H1 (cell line): ENCODE results near the gene TNIK. TPM values are rescaled to one million over a fixed set of nuclear protein-coding genes. Genes with fewer than 3 reads are reported as not detected.

Experiments used
- CTCF ChIA-PET: fragments of 300-600 bp; sonication (Branson Sonifier 250); formaldehyde crosslinking; loops from one replicate; lab custom pipeline; 2021; ENCODE audit not compliant: partially characterized antibody; lab: Charles Lee
- POLR2A ChIA-PET: fragments of 300-600 bp; sonication (Branson Sonifier 250); formaldehyde crosslinking; loops from one replicate; lab custom pipeline; 2021; ENCODE audit warnings: inconsistent platforms; ENCODE audit not compliant: partially characterized antibody; lab: Charles Lee
- DNase-seq, 2 experiments: peaks; one replicate each; pipeline versions ENCODE4 v3.0.0 to v3.0.0-alpha.2; 2010 to 2022; ENCODE audit warnings: low spot score in 2 of 2, low read depth in 1 of 2, mixed read lengths in 1 of 2
- FAIRE-seq: peaks from 2 replicates; lab custom pipeline; 2011; peaks lifted over from hg19 to GRCh38; lab: Jason Lieb, UNC
- H2AFZ ChIP-seq: 2 replicates; pipeline ENCODE4 v1.8.1; 2012; ENCODE audit warnings: low read length, inconsistent platforms
- H2AK5ac ChIP-seq: 2 replicates; pipeline ENCODE4 v1.6.1; 2013; ENCODE audit warnings: low read depth, low read length
- H2BK120ac ChIP-seq: replicated peaks from 2 replicates; pipeline ENCODE3; 2013; ENCODE audit warnings: low read depth, low read length, inconsistent platforms
- H2BK12ac ChIP-seq: 2 replicates; pipeline ENCODE4 v1.6.1; 2013; ENCODE audit warnings: low read depth, low read length
- H2BK15ac ChIP-seq: 2 replicates; pipeline ENCODE4 v1.6.1; 2013; ENCODE audit warnings: low read length
- H2BK20ac ChIP-seq: 2 replicates; pipeline ENCODE4 v1.6.1; 2013; ENCODE audit warnings: low read length
- H2BK5ac ChIP-seq: 2 replicates; pipeline ENCODE4 v1.6.1; 2013; ENCODE audit warnings: low read depth, low read length
- H3K14ac ChIP-seq: 2 replicates; pipeline ENCODE4 v1.6.1; 2013; ENCODE audit warnings: inconsistent platforms; ENCODE audit not compliant: insufficient read length
- H3K18ac ChIP-seq: 2 replicates; pipeline ENCODE4 v1.6.1; 2013; ENCODE audit warnings: low read length; ENCODE audit errors: extremely low read depth
- H3K23ac ChIP-seq: 2 replicates; pipeline ENCODE4 v1.6.1; 2013; ENCODE audit warnings: inconsistent platforms; ENCODE audit not compliant: insufficient read length
- H3K23me2 ChIP-seq: 2 replicates; pipeline ENCODE4 v1.6.1; 2013; ENCODE audit warnings: low read depth, low read length
- H3K27ac ChIP-seq: 2 replicates; pipeline ENCODE4 v1.6.1; 2011; ENCODE audit warnings: low read depth, low read length, inconsistent platforms
- H3K27me3 ChIP-seq, 4 experiments: replicated peaks in 1 of 4; 1 replicate in 1 of 4; 2 replicates in 3 of 4; pipeline versions ENCODE4 v1.6.1 to v1.8.1; 2011 to 2013; ENCODE audit warnings: low read length in 3 of 4, mild to moderate bottlenecking in 3 of 4, inconsistent platforms in 2 of 4, mixed read lengths in 2 of 4, moderate library complexity in 1 of 4; ENCODE audit not compliant: control insufficient read depth in 3 of 4, insufficient read depth in 3 of 4; ENCODE audit errors: extremely low read depth in 1 of 4
- H3K36me3 ChIP-seq, 4 experiments: 2 replicates each; pipeline versions ENCODE4 v1.6.1 to v1.8.1; 2011 to 2013; ENCODE audit warnings: mild to moderate bottlenecking in 4 of 4, low read length in 3 of 4, moderate library complexity in 2 of 4, control low read depth in 1 of 4, inconsistent platforms in 1 of 4; ENCODE audit not compliant: insufficient read depth in 4 of 4, control insufficient read depth in 2 of 4
- H3K4ac ChIP-seq: replicated peaks from 2 replicates; pipeline ENCODE3; 2013; ENCODE audit warnings: low read length, low read depth, mixed read lengths, inconsistent platforms; ENCODE audit not compliant: insufficient read length
- H3K4me1 ChIP-seq, 4 experiments: replicated peaks in 1 of 4; 1 replicate in 1 of 4; 2 replicates in 3 of 4; pipeline versions ENCODE4 v1.6.1 to v1.8.1; 2011 to 2013; ENCODE audit warnings: low read length in 3 of 4, inconsistent platforms in 2 of 4, mixed read lengths in 1 of 4; ENCODE audit not compliant: insufficient read depth in 4 of 4, control insufficient read depth in 3 of 4
- H3K4me2 ChIP-seq, 2 experiments: 2 replicates each; pipeline versions ENCODE4 v1.6.1 to v1.8.1; 2011 to 2013; ENCODE audit warnings: low read depth in 2 of 2, low read length in 2 of 2, control low read depth in 1 of 2, inconsistent platforms in 1 of 2, mild to moderate bottlenecking in 1 of 2; ENCODE audit not compliant: insufficient read depth in 1 of 2
- H3K4me3 ChIP-seq, 4 experiments: fragments of 200-600, 300-600 bp in 1 of 4; sonication (generic), shearing (Covaris generic), sonication (Bioruptor Twin) in 1 of 4; 2 replicates each; pipeline versions ENCODE4 v1.5.1 to v1.8.1; 2011 to 2016; ENCODE audit warnings: low read length in 4 of 4, low read depth in 3 of 4, control low read depth in 2 of 4, inconsistent platforms in 2 of 4, mild to moderate bottlenecking in 2 of 4, mixed read lengths in 1 of 4, moderate library complexity in 1 of 4; ENCODE audit not compliant: insufficient read depth in 2 of 4; ENCODE audit errors: extremely low read depth in 1 of 4
- H3K56ac ChIP-seq: replicated peaks from 2 replicates; pipeline ENCODE3; 2013; ENCODE audit warnings: low read depth, mild to moderate bottlenecking, mixed read lengths, low read length, inconsistent platforms; ENCODE audit not compliant: insufficient read length
- H3K79me1 ChIP-seq: 2 replicates; pipeline ENCODE4 v1.6.1; 2013; ENCODE audit warnings: low read depth, low read length, control low read depth
- H3K79me2 ChIP-seq, 2 experiments: 2 replicates each; pipeline versions ENCODE4 v1.6.1 to v1.8.1; 2012 to 2013; ENCODE audit warnings: low read length in 2 of 2, mild to moderate bottlenecking in 2 of 2, inconsistent platforms in 1 of 2; ENCODE audit not compliant: insufficient read depth in 2 of 2, control insufficient read depth in 1 of 2
- H3K9ac ChIP-seq, 4 experiments: replicated peaks in 1 of 4; 1 replicate in 1 of 4; 2 replicates in 3 of 4; pipeline versions ENCODE4 v1.6.1 to v1.8.1; 2011 to 2013; ENCODE audit warnings: low read depth in 3 of 4, low read length in 3 of 4, control low read depth in 2 of 4, mild to moderate bottlenecking in 2 of 4, moderate library complexity in 2 of 4, inconsistent platforms in 1 of 4; ENCODE audit errors: extremely low read depth in 1 of 4
- H3K9me3 ChIP-seq, 2 experiments: 2 replicates each; pipeline versions ENCODE4 v1.6.1 to v1.8.1; 2012 to 2013; ENCODE audit warnings: mild to moderate bottlenecking in 2 of 2, moderate library complexity in 2 of 2, control low read depth in 1 of 2, inconsistent platforms in 1 of 2, low read depth in 1 of 2, low read length in 1 of 2, mixed read lengths in 1 of 2; ENCODE audit not compliant: insufficient read depth in 2 of 2
- H4K20me1 ChIP-seq, 2 experiments: replicated peaks in 1 of 2; 2 replicates each; pipeline versions ENCODE3 to v1.8.1; 2011 to 2013; ENCODE audit warnings: inconsistent platforms in 2 of 2, low read length in 2 of 2, mild to moderate bottlenecking in 1 of 2; ENCODE audit not compliant: insufficient read depth in 2 of 2, control insufficient read depth in 1 of 2
- H4K5ac ChIP-seq: 2 replicates; pipeline ENCODE4 v1.6.1; 2013; ENCODE audit warnings: low read length, low read depth, mixed read lengths, inconsistent platforms; ENCODE audit not compliant: insufficient read length
- H4K8ac ChIP-seq: 2 replicates; pipeline ENCODE4 v1.8.0; 2013; ENCODE audit warnings: mild to moderate bottlenecking, moderate library complexity, low read length, inconsistent platforms; ENCODE audit not compliant: insufficient read depth; ENCODE audit errors: extremely low read depth
- H4K91ac ChIP-seq: replicated peaks from 2 replicates; pipeline ENCODE3; 2013; ENCODE audit warnings: low read length, mixed read lengths, inconsistent platforms; ENCODE audit not compliant: insufficient read length
- CBX5 ChIP-seq: fragments of 300-800, 300-1000 bp; sonication (generic); IDR thresholded peaks from 2 replicates; pipeline ENCODE4 v1.7.1; 2016; ENCODE audit warnings: antibody characterized with exemption, low read length, low read depth
- CEBPB ChIP-seq: IDR thresholded peaks from 2 replicates; pipeline ENCODE4 v1.6.1; 2012; ENCODE audit warnings: low read depth, low read length
- CHD1 ChIP-seq: IDR thresholded peaks from 2 replicates; pipeline ENCODE4 v1.6.1; 2012; ENCODE audit warnings: low read depth, low read length, improper control_type of control experiment
- NANOG ChIP-seq: IDR thresholded peaks from 2 replicates; pipeline ENCODE4 v1.6.1; 2011; ENCODE audit warnings: low read length, low read depth, mild to moderate bottlenecking, inconsistent platforms; ENCODE audit not compliant: insufficient read depth, poor library complexity, severe bottlenecking
- SP2 ChIP-seq: IDR thresholded peaks from 2 replicates; pipeline ENCODE4 v1.6.1; 2012; ENCODE audit warnings: mild to moderate bottlenecking, low read length, inconsistent platforms
- ZNF274 ChIP-seq: IDR thresholded peaks from 2 replicates; pipeline ENCODE4 v1.7.0; 2012; ENCODE audit warnings: low read length, borderline replicate concordance; ENCODE audit errors: extremely low read depth
- WGBS, 2 experiments: shearing (Covaris generic) in 1 of 2; methylation state at CpG; one replicate each; pipeline versions ENCODE4 v1.1.6 to v1.1.7; 2013 to 2015; ENCODE audit warnings: low lambda C conversion rate in 2 of 2, mixed read lengths in 2 of 2, inconsistent platforms in 1 of 2, low coverage in 1 of 2, missing lambda C conversion rate in 1 of 2; ENCODE audit not compliant: insufficient replicate concordance in 2 of 2, insufficient coverage in 1 of 2, insufficient read length in 1 of 2; ENCODE audit errors: extremely low coverage in 1 of 2, missing lambda C conversion rate in 1 of 2; 5-methylcytosine and 5-hydroxymethylcytosine counted together
- polyA plus RNA-seq, 7 experiments: library from polyadenylated mRNA; depleted of rRNA in 3 of 7; stranded (reverse) in 5 of 7; unstranded in 2 of 7; fragments of >200 nt in 5 of 7; fragments of 200-250 nt in 2 of 7; gene quantifications; 1 replicate in 5 of 7; 2 replicates in 1 of 7; 4 replicates in 1 of 7; pipeline versions ENCODE4 v1.2.1 to v1.2.3, GENCODE V29; 2011 to 2013; ENCODE audit warnings: missing spikeins in 2 of 7, mixed read lengths in 2 of 7
- total RNA-seq: library from RNA; stranded (reverse); fragmentation: NEBNext Ultra II Directional; extraction: Animal tissue kit (Norgen Biotek cat#: 25700); gene quantifications from 2 replicates; pipeline ENCODE4 v1.2.1, GENCODE V29; 2021
- TF ChIP-seq, protein P1 (sequence below): IDR thresholded peaks from 2 replicates; pipeline ENCODE4 v1.6.1; 2012; ENCODE audit warnings: inconsistent platforms
- TF ChIP-seq, protein P2 (sequence below): IDR thresholded peaks from 2 replicates; pipeline ENCODE4 v1.6.1; 2012; ENCODE audit warnings: inconsistent platforms
- TF ChIP-seq, protein P3 (sequence below): IDR thresholded peaks from 2 replicates; pipeline ENCODE4 v1.6.1; 2011; ENCODE audit warnings: low read length, improper control_type of control experiment

TNIK gene
- total and polyA plus RNA-seq, 2 of the 8 experiments (the other 6 are each of a cell fraction or from before 2014, with no cell fraction given) = 7.4 to 42.0 TPM

DNA sequence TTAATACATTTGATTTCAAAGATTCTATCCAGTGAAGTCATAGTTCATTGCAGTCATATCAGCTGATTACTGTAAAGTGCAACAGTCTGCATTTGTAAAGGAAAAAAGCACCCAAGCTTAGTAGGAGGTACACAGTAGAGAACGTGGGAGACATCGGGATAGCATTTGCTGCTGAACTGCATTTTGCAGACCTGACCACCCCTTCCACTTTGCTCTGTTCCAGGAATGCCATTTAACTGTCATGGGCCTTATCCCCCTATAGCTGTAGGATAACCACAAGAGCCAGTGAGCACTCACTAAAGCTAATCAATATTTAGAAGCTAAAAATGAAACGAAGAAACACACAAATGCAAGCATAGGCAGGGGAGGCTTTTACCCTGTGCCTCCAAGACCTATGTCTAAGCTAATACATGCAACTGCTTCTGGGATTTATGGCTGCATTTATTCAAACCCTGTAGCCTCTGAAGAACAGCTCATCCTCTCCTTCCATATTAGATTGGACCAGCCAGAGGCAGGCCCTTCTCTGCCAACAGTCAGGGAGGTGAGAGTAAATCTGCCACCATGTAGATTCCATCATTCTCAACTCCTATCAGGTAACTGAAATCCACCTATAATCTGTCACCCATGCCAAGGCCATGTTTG is 23.0 kb downstream of the TNIK start:
- Histone ChIP-seq H3K27ac (no peak overlapping the region), H3K4me1 (peaks cover 0 to 22% (median 10%) of the 10 kb centered on the region in 4 experiments), H2BK120ac (no peak overlapping the region), H3K18ac (no peak overlapping the region), H3K79me1 (no peaks in the 10 kb centered on the region; the same call in 1 of the 2 replicates), H4K20me1 (no peaks in the 10 kb centered on the region), H3K4me3 (no peak overlapping the region), H2BK12ac (no peak overlapping the region), H3K9me3 (peaks cover 0 to 2% of the 10 kb centered on the region in 2 experiments; a peak in 1 of 4 replicates), H3K56ac (no peak overlapping the region), H2BK15ac (no peak overlapping the region), H2BK20ac (no peak overlapping the region), H3K4ac (no peak overlapping the region), H3K79me2 (peaks cover 0 to 73% of the 10 kb centered on the region in 2 experiments; a peak in 2 of 4 replicates), H2AK5ac (no peak overlapping the region), H4K8ac (no peak overlapping the region), H4K5ac (no peak overlapping the region), H3K23me2 (no peaks in the 10 kb centered on the region; the same call in 1 of the 2 replicates), H2BK5ac (no peak overlapping the region), H3K9ac (no peak overlapping the region), H3K4me2 (no peak overlapping the region), H3K23ac (no peak overlapping the region), H3K14ac (no peak overlapping the region), H3K27me3 (no peaks in the 10 kb centered on the region), H3K36me3 (no peaks in the 10 kb centered on the region), H4K91ac (no peak overlapping the region), H2AFZ (no peak overlapping the region)
- ChIA-PET POLR2A (no interaction called here), CTCF (interaction anchor here (0.5 to 1.8 kb wide), 6 partner anchors 16 to 748 kb away, joined by 3 to 5 read pairs (median 4); no protein-coding TSS in a partner anchor)
- FAIRE-seq (no peak), DNase-seq (no peak)
- 73% methylated on average over 3 of the region's 3 CpGs; no CpG with 5 or more reads in 1 of the 2 experiments for WGBS, 2 experiments
- TF ChIP-seq CHD1 (no peak), CBX5 (no peak), CEBPB (no peak), SP2 (no peak), ZNF274 (no peak), NANOG (no peak)
- TF ChIP-seq, protein P1, sequence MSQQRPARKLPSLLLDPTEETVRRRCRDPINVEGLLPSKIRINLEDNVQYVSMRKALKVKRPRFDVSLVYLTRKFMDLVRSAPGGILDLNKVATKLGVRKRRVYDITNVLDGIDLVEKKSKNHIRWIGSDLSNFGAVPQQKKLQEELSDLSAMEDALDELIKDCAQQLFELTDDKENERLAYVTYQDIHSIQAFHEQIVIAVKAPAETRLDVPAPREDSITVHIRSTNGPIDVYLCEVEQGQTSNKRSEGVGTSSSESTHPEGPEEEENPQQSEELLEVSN = no peak
- TF ChIP-seq, protein P2, sequence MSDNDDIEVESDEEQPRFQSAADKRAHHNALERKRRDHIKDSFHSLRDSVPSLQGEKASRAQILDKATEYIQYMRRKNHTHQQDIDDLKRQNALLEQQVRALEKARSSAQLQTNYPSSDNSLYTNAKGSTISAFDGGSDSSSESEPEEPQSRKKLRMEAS = no peak
- TF ChIP-seq, protein P3, sequence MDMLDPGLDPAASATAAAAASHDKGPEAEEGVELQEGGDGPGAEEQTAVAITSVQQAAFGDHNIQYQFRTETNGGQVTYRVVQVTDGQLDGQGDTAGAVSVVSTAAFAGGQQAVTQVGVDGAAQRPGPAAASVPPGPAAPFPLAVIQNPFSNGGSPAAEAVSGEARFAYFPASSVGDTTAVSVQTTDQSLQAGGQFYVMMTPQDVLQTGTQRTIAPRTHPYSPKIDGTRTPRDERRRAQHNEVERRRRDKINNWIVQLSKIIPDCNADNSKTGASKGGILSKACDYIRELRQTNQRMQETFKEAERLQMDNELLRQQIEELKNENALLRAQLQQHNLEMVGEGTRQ = no peak
